IPS DF 6.9 (cell line): ENCODE measurements around the gene PDE8B.

Experiments used
- DNase-seq: peaks from one replicate; pipeline ENCODE4 v3.0.0-alpha.2; 2013; ENCODE audit warnings: low read depth, low spot score
- H3K27ac ChIP-seq: one replicate; pipeline ENCODE4 v1.5.1; 2013; ENCODE audit warnings: low read length, control low read depth
- H3K27me3 ChIP-seq: 2 replicates; pipeline ENCODE4 v1.6.1; 2013; ENCODE audit warnings: mild to moderate bottlenecking, low read length; ENCODE audit not compliant: control insufficient read depth, insufficient read depth
- H3K36me3 ChIP-seq: 2 replicates; pipeline ENCODE4 v1.6.1; 2013; ENCODE audit warnings: low read length; ENCODE audit not compliant: control insufficient read depth, insufficient read depth
- H3K4me1 ChIP-seq: 2 replicates; pipeline ENCODE4 v1.6.1; 2013; ENCODE audit warnings: low read length; ENCODE audit not compliant: control insufficient read depth, insufficient read depth
- H3K4me3 ChIP-seq: 2 replicates; pipeline ENCODE4 v1.5.1; 2013; ENCODE audit warnings: mild to moderate bottlenecking, low read length
- H3K9me3 ChIP-seq: 2 replicates; pipeline ENCODE4 v1.6.1; 2013; ENCODE audit warnings: low read length, inconsistent platforms; ENCODE audit not compliant: control insufficient read depth, insufficient read depth
- WGBS: extraction: QIAGEN DNeasy Blood & Tissue Kit; methylation state at CpG from one replicate; pipeline ENCODE4 v1.1.7; 2013; ENCODE audit warnings: mixed read lengths, missing lambda C conversion rate; ENCODE audit not compliant: insufficient read length, insufficient coverage; 5-methylcytosine and 5-hydroxymethylcytosine counted together

Gene PDE8B

DNA sequence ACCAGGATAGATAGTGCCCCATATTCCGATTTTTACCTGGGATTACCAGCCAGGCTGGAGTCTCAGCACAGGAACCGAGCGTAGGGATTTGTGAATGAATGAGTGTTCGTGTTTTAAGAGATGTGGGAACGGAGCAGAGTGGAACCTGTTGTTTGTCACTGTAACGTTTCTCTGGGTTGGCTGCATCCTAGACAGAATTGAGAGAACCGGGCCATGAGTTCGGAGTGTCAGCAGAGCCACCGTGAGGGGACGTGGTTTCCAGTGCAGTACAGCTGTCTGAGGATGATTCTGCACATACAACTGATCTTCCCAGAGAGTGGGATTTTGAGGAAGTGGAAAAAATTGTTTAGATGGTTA, 1.2 kb downstream of the PDE8B start:
- H3K27me3 ChIP-seq = peaks cover 34% of the 10 kb centered on the region
- H3K36me3 ChIP-seq = no peaks in the 10 kb centered on the region
- WGBS = no CpG with 5 or more reads among the region's 10 CpGs
- H3K9me3 ChIP-seq = no peaks in the 10 kb centered on the region
- H3K27ac ChIP-seq = no peak overlapping the region
- no peak overlapping the region; the same call in 1 of the 2 replicates for H3K4me3 ChIP-seq
- no peak for DNase-seq
- H3K4me1 ChIP-seq = no peaks in the 10 kb centered on the region; the same call in 1 of the 2 replicates

DNA sequence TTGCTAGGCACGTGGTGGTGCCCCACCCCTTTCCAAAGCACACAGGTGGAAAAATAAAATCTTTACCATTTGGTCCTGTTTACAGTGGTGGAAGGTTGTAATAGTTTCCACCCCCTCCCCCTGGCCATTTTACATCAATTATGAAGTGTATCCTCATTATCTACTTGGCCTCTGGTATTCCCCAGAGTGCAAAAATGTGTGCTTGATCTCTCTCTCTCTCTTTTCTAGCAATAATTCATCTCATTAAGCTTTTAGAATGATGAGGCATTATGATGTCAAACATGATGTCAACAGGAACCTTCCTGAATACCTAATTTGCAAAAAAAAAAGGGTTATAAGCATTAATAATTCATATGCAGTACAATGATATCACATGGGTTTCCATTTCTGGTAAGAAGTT, 3.1 kb downstream of the PDE8B start:
- H3K4me3 ChIP-seq = no peak overlapping the region
- H3K27ac ChIP-seq = no peak overlapping the region
- peaks cover 29% of the 10 kb centered on the region for H3K27me3 ChIP-seq
- no peaks in the 10 kb centered on the region for H3K36me3 ChIP-seq
- no peak for DNase-seq
- no peaks in the 10 kb centered on the region for H3K9me3 ChIP-seq
- H3K4me1 ChIP-seq = no peaks in the 10 kb centered on the region; the same call in 1 of the 2 replicates
- WGBS = no CpG with 5 or more reads among the region's 1 CpG

GRCh38 chr5:77214151-77214550, 3.7 kb downstream of the PDE8B start:
- H3K4me1 ChIP-seq = no peaks in the 10 kb centered on the region; the same call in 1 of the 2 replicates
- H3K4me3 ChIP-seq = no peak overlapping the region
- H3K27ac ChIP-seq = no peak overlapping the region
- H3K9me3 ChIP-seq = no peaks in the 10 kb centered on the region
- no CpG with 5 or more reads among the region's 4 CpGs for WGBS
- DNase-seq = no peak
- H3K36me3 ChIP-seq = no peaks in the 10 kb centered on the region
- H3K27me3 ChIP-seq = peaks cover 25% of the 10 kb centered on the region

GRCh38 chr5:77218263-77218662, 7.8 kb downstream of the PDE8B start:
- Histone ChIP-seq H3K9me3 (no peaks in the 10 kb centered on the region), H3K4me3 (no peak overlapping the region), H3K4me1 (no peaks in the 10 kb centered on the region), H3K27ac (no peak overlapping the region), H3K36me3 (no peaks in the 10 kb centered on the region), H3K27me3 (peaks cover 2% of the 10 kb centered on the region; the same call in 1 of the 2 replicates)
- DNase-seq = no peak
- no CpG with 5 or more reads among the region's 4 CpGs for WGBS

DNA sequence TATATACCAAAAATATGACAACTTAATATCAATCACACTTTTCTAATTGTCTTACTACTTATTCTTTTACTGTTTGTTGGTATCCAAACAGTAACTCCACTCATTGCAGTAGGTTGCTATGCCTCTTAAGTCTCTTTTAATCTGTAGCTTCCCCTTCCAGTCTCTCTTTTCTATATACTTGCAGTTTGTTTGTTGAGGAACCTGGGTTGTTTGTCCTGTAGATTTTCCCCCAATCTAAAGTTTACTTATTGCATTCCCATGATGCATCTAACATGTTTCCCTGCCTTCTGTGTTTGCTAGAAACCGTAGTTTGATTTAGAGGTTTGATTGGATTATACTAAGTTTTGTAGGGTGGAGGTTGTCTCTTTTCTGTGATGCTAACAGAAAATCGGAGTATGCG, 10.6 kb downstream of the PDE8B start:
- Histone ChIP-seq H3K4me1 (no peaks in the 10 kb centered on the region), H3K4me3 (no peak overlapping the region), H3K27me3 (no peaks in the 10 kb centered on the region; the same call in 1 of the 2 replicates), H3K9me3 (no peaks in the 10 kb centered on the region), H3K36me3 (no peaks in the 10 kb centered on the region), H3K27ac (no peak overlapping the region)
- DNase-seq = no peak
- no CpG with 5 or more reads among the region's 3 CpGs for WGBS

- Histone ChIP-seq H3K27me3 (no peaks in the 10 kb centered on the region; the same call in 1 of the 2 replicates), H3K4me3 (no peak overlapping the region), H3K36me3 (no peaks in the 10 kb centered on the region), H3K4me1 (no peaks in the 10 kb centered on the region), H3K27ac (no peak overlapping the region), H3K9me3 (no peaks in the 10 kb centered on the region)
- no peak for DNase-seq
- WGBS = no CpG with 5 or more reads among the region's 1 CpG
These were observed 12.2 kb downstream of the PDE8B start for GRCh38 chr5:77222722-77223121.

GRCh38 chr5:77223653-77224052, 13.2 kb downstream of the PDE8B start:
- no peaks in the 10 kb centered on the region; the same call in 1 of the 2 replicates for H3K27me3 ChIP-seq
- no peaks in the 10 kb centered on the region for H3K9me3 ChIP-seq
- no CpG with 5 or more reads among the region's 4 CpGs for WGBS
- H3K4me1 ChIP-seq = no peaks in the 10 kb centered on the region
- no peak for DNase-seq
- no peaks in the 10 kb centered on the region for H3K36me3 ChIP-seq
- no peak overlapping the region for H3K27ac ChIP-seq
- H3K4me3 ChIP-seq = no peak overlapping the region

DNA sequence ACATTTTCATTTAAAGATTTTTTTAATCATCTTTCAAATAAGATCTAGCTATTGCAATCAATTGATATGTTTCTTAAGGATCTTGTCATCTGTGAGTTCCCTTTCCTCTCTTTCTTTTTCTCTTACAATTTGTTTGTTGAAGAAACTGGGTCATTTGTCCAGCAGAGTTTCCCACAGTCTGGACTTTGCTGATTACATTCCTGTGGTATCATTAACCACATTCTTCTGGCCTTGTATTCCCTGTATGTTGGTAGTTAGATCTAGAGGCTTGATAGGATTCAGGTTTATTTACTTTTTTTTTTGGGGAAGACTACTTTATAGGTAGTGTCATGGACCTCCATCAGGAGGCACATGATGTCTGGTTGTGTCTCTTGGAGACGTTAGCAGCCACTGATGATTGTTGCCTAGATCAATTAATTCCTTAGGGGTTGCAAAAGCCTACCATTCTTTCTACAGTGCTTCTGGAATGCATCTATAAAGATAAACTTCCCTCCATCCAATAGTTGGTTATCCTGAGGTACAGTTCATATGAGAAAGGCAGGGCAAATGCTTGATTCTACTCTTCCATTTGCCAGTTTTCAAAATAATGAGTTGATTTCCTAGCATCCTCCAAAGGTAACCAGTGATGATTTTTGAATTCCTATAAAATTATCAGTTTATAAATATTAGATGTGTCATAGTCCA, 14.3 kb downstream of the PDE8B start:
- H3K27me3 ChIP-seq = no peaks in the 10 kb centered on the region
- no peaks in the 10 kb centered on the region for H3K36me3 ChIP-seq
- no peak for DNase-seq
- no CpG with 5 or more reads among the region's 1 CpG for WGBS
- no peaks in the 10 kb centered on the region for H3K4me1 ChIP-seq
- H3K9me3 ChIP-seq = no peaks in the 10 kb centered on the region
- no peak overlapping the region for H3K27ac ChIP-seq
- no peak overlapping the region for H3K4me3 ChIP-seq

DNA sequence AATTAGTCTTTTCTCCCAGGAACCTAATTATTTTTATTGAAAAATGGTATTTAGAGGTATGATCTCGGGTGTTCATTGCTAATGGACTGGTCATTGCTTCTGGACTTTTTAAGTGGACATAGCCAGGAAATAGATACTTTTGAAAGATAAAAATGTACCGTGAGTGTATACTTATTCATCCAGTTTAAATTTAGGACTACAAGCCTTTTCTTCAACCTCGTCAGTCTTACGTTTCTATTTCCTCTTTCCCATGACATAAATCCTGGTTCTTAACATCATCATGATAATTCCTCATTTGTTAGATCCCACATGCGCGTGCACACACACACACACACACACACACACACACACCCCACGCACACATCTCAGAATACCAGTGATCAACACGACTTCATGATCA, 15.1 kb downstream of the PDE8B start:
- no peak for DNase-seq
- Histone ChIP-seq H3K27ac (no peak overlapping the region), H3K36me3 (no peaks in the 10 kb centered on the region), H3K27me3 (no peaks in the 10 kb centered on the region), H3K9me3 (no peaks in the 10 kb centered on the region), H3K4me1 (no peaks in the 10 kb centered on the region), H3K4me3 (no peak overlapping the region)
- no CpG with 5 or more reads among the region's 8 CpGs for WGBS

- WGBS = no CpG with 5 or more reads among the region's 4 CpGs
These were observed 19.4 kb downstream of the PDE8B start for GRCh38 chr5:77229887-77230286.

More at GRCh38 chr5:77229887-77230286, 19.4 kb downstream of the PDE8B start:
- Histone ChIP-seq H3K27ac (no peak overlapping the region), H3K4me1 (no peaks in the 10 kb centered on the region), H3K27me3 (no peaks in the 10 kb centered on the region), H3K9me3 (no peaks in the 10 kb centered on the region), H3K4me3 (no peak overlapping the region), H3K36me3 (no peaks in the 10 kb centered on the region)
- DNase-seq = no peak
